HUES48 (cell line): ENCODE measurements around the gene ADH1A.
"Not testable (repeated sequence)": the region's sequence is repeated elsewhere in the genome, so short reads cannot be mapped to it uniquely, and the experiment has no call there.

Experiments used
- H3K27ac ChIP-seq: one replicate; pipeline ENCODE4 v1.7.0; 2013; ENCODE audit warnings: low read depth, low read length, inconsistent platforms
- H3K27me3 ChIP-seq: 2 replicates; pipeline ENCODE4 v1.6.1; 2013; ENCODE audit warnings: mild to moderate bottlenecking, low read length; ENCODE audit not compliant: control insufficient read depth, insufficient read depth
- H3K36me3 ChIP-seq: 2 replicates; pipeline ENCODE4 v1.6.1; 2013; ENCODE audit warnings: low read length; ENCODE audit not compliant: control insufficient read depth, insufficient read depth
- H3K4me1 ChIP-seq: 2 replicates; pipeline ENCODE4 v1.6.1; 2013; ENCODE audit warnings: mild to moderate bottlenecking, low read length; ENCODE audit not compliant: control insufficient read depth, insufficient read depth
- H3K4me3 ChIP-seq: 2 replicates; pipeline ENCODE4 v1.5.1; 2013; ENCODE audit warnings: mild to moderate bottlenecking, low read depth, low read length
- H3K9ac ChIP-seq: 2 replicates; pipeline ENCODE4 v1.6.1; 2013; ENCODE audit warnings: mild to moderate bottlenecking, low read depth, low read length, moderate library complexity
- H3K9me3 ChIP-seq: 2 replicates; pipeline ENCODE4 v1.6.1; 2013; ENCODE audit warnings: low read length; ENCODE audit not compliant: control insufficient read depth, insufficient read depth

Gene ADH1A

DNA sequence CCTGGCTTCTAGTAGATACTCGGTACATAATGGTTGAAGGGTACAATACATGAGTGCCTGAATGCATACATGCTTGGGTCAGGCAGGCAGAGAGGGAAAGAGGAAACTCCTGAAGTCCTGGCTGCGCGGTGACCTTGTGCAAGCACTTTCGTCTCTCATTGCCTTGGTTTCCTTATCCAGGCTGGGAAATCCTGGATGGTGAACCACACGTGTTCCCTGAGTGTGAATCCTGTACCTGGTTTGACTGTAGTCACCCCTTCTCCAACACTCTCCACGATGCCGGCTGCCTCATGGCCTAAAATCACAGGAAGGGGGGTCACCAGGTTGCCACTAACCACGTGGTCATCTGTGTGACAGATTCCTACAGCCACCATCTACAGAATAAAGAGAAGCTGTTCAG, 27.0 kb upstream of the ADH1A start:
- not testable (repeated sequence) for H3K9ac ChIP-seq, H3K4me3 ChIP-seq, H3K27me3 ChIP-seq, H3K36me3 ChIP-seq, H3K27ac ChIP-seq, H3K9me3 ChIP-seq
- peaks cover 18% of the 10 kb centered on the region for H3K4me1 ChIP-seq

DNA sequence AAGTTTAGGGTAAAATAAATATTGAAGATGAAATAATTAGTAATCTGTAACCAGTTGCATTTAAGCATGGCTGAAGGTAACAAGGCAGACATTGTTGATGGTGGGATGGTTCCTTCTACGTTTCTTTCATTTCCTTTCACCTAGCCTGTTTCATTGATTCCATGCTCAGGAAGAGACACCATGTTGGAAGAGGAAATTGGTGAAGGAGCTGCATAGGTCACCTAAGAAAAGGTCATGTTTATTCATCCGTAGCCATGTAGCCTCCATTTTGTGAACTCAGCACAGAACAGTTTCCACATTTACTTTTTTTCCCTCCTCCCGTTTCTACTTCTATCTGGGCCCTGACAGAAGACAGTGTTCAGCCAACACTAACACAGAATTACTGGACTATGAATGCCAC, 26.6 kb upstream of the ADH1A start:
- H3K4me1 ChIP-seq, result peaks cover 18% of the 10 kb centered on the region
- no peaks in the 10 kb centered on the region for H3K27me3 ChIP-seq
- no peak overlapping the region for H3K4me3 ChIP-seq
- H3K36me3 ChIP-seq, result no peaks in the 10 kb centered on the region
- no peak overlapping the region for H3K9ac ChIP-seq
- H3K27ac ChIP-seq, result no peak overlapping the region
- no peaks in the 10 kb centered on the region for H3K9me3 ChIP-seq

DNA sequence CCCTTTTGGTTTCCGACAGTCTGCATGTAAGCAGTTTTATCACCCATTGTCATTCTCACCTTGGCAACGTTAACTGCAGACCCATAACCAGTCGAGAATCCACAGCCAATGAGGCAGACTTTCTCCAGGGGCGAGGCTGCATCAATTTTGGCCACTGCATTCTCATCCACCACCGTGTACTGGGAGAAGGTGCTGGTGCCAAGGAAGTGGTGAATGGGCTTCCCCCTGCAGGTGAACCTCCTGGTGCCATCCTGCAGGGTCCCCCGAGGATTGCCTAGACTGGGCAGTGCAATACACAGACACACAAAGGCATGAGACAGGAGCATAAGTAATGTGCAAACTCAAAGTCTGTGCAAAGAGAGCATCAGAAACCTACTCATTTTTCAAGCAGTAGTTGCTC, 25.1 kb upstream of the ADH1A start:
- H3K9me3 ChIP-seq, result no peaks in the 10 kb centered on the region
- no peaks in the 10 kb centered on the region for H3K36me3 ChIP-seq
- peaks cover 7% of the 10 kb centered on the region for H3K4me1 ChIP-seq
- H3K9ac ChIP-seq, result no peak overlapping the region
- H3K4me3 ChIP-seq, result no peak overlapping the region
- H3K27me3 ChIP-seq, result no peaks in the 10 kb centered on the region
- no peak overlapping the region for H3K27ac ChIP-seq

DNA sequence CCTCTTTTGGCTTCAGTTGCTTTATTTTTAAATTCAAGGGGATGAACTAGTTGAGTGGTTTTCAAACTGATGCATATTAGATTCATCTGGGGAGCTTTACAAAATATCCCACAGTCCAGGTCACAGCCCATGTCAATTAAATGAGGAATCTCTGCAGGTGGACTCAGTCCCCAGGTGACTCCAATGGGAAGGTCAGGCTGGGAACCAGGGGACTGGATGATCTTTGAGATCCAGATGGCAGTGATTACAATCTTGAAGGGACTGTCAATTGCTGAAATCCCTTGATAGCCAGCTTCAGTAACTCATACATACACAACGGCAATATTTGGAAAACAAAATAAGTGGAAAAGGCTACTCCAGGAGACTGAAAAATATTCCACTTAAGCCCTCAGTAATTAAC, 23.4 kb upstream of the ADH1A start:
- no peaks in the 10 kb centered on the region for H3K9me3 ChIP-seq
- H3K4me1 ChIP-seq, result peaks cover 15% of the 10 kb centered on the region
- no peak overlapping the region for H3K9ac ChIP-seq
- no peaks in the 10 kb centered on the region for H3K27me3 ChIP-seq
- no peak overlapping the region for H3K4me3 ChIP-seq
- H3K27ac ChIP-seq, result no peak overlapping the region
- H3K36me3 ChIP-seq, result no peaks in the 10 kb centered on the region

DNA sequence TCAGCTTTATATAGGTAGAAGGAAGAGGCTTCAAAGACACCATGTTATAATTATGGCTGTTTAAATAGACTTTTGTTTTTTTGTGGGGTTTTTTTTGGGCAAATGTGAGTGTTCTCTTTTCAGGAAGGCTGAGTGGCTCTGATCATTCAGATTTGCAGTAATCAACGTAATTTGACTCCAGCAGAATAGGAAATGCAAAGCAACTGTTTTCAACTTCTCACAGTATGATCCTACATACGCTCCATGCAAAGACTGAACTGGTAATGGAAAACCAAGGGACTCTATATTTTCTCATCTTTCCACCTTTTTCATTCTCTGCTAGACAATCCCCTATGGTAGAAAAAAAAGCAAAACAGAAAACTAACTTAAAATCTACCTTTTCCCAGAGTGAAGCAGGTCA, 19.6 kb upstream of the ADH1A start:
- Histone ChIP-seq H3K9ac (no peak overlapping the region), H3K4me3 (no peak overlapping the region), H3K27ac (no peak overlapping the region), H3K27me3 (no peaks in the 10 kb centered on the region), H3K4me1 (peaks cover 15% of the 10 kb centered on the region), H3K36me3 (no peaks in the 10 kb centered on the region), H3K9me3 (no peaks in the 10 kb centered on the region)

DNA sequence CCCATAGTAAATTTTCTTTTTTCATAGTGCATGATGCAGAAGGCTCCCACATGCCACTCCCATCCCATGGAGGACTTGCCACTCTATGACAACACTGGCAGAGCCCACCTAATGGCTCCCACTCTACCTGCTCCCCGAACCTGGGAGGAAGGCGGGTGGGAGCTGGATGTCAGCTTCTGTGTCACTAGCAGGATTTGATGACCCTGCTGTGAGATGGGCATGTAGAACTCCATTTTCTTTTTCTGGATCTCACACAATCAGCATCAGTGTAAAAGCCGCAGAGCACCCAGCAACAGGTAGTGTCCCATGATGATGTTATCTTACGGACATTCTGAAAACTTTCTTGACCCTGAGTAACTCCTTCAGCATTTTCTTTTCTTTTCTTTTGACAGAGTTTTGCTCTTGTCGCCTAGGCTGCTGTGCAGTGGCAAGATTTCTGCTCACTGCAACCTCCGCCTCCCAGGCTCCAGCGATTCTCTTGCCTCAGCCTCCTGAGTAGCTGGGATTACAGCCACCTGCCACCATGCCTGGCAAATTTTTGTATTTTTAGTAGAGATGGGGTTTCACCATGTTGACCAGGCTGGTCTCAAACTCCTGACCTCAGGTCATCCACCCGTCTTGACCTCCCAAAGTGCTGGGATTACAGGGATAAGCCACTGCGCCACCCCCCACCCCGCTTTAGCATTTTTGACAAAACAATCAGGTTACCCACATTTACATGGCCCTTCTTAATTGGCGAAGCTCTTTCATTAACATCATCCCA, 15.0 kb upstream of the ADH1A start:
- Histone ChIP-seq H3K9me3 (no peaks in the 10 kb centered on the region), H3K4me1 (peaks cover 13% of the 10 kb centered on the region), H3K27ac (no peak overlapping the region), H3K9ac (no peak overlapping the region), H3K4me3 (no peak overlapping the region), H3K36me3 (no peaks in the 10 kb centered on the region), H3K27me3 (no peaks in the 10 kb centered on the region)

DNA sequence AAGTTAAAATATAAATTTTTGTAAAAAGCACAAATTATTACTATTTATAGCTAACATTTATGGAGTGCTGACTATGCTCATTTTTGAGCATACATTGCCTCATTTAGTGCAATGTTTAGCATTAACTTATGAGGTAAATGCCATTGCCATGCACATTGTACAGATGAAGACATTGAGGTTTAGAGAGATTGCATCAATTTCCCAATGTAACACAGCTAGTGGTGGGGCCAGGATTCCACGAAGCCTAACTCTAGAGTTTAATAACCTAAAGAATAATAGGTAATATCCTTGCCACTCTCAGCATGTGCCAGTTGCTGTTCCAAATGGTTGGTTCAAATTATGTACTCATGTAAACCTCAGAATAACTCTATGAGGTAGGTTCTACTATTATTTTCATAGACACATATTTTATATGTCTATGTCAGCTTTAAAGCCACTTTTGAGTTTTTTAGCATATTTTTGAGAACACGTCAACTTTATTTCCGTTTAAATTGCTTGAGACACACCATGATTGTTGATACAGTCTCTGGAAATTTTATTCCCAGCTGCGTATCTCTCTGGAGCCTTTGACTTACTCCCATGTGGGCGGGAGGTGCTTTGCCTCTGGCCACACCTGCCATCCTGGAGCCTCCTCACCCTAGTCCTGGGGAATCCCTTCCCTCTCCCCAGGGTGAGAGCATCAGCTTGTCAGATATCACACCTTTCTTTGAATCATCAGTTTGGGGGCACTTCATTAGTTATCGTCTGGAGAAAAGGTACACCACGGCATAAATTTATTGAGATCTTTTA, 10.8 kb upstream of the ADH1A start:
- H3K36me3 ChIP-seq, result no peaks in the 10 kb centered on the region
- H3K4me3 ChIP-seq, result no peak overlapping the region
- no peaks in the 10 kb centered on the region for H3K4me1 ChIP-seq
- H3K9me3 ChIP-seq, result no peaks in the 10 kb centered on the region
- no peak overlapping the region for H3K9ac ChIP-seq
- no peaks in the 10 kb centered on the region for H3K27me3 ChIP-seq
- H3K27ac ChIP-seq, result no peak overlapping the region

DNA sequence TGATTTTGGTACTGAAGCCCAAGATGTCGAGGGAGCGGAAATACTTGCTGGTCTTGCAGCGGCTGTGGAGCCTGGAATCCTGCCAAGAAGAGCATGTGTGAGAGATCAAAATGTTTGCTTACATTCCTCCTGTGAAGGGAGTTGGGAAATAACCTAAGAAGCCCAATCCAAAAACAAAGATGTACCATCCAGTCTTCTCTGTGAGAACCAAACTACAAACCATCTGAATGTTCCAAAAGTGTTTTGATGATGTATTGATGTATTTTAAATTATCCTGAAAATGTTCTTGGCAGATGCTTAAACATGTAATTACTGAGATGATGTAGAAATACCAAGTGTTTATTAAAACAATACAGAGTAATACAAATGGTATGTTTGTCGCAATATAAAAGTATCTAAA, 10.1 kb upstream of the ADH1A start:
- H3K4me3 ChIP-seq, result no peak overlapping the region
- no peak overlapping the region for H3K27ac ChIP-seq
- no peaks in the 10 kb centered on the region for H3K9me3 ChIP-seq
- no peaks in the 10 kb centered on the region for H3K27me3 ChIP-seq
- H3K4me1 ChIP-seq, result no peaks in the 10 kb centered on the region
- no peak overlapping the region for H3K9ac ChIP-seq
- no peaks in the 10 kb centered on the region for H3K36me3 ChIP-seq

DNA sequence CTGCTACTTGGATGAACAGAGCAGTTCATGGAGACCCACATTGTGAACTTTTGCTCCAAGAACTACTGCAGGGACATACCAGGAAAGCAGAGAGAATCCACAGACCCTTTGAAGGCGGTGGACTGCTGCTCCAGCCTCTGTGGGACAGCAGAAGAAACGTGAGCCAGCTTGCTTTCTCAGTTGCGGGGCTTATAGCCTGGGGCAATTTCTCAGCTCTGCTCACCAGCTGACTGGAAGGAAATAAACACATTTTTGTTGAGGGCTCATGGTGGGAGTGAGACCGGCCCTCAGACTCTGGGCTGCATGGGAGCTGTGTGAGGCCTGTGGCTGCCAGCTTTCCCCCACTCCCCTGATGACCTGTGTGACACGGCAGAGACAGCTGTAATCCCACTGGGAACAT, 2.6 kb upstream of the ADH1A start:
- no peaks in the 10 kb centered on the region for H3K4me1 ChIP-seq
- no peak overlapping the region for H3K4me3 ChIP-seq
- no peaks in the 10 kb centered on the region for H3K27me3 ChIP-seq
- H3K27ac ChIP-seq, result no peak overlapping the region
- H3K9me3 ChIP-seq, result no peaks in the 10 kb centered on the region
- no peaks in the 10 kb centered on the region for H3K36me3 ChIP-seq
- no peak overlapping the region for H3K9ac ChIP-seq

DNA sequence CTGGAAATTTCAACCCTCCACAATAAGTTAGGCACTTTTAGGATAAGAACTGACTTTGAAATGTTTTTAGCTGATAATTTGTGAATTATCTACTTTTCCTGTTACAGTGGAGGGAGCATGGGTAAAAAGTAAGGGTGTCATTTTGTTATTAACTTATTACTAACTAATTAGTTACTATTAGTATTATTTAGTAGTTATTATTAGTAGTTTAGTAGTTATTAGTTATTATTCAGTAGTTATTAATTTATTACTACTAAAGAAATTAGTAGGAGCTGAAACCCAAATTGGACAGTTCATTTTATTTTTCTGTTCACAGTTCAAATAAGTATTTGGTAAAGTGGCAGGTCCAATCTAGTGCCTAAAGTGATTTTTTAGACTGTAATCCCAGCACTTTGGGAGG, 5.4 kb downstream of the ADH1A start:
- Histone ChIP-seq H3K36me3 (no peaks in the 10 kb centered on the region), H3K27me3 (no peaks in the 10 kb centered on the region), H3K4me1 (no peaks in the 10 kb centered on the region), H3K9me3 (no peaks in the 10 kb centered on the region), H3K4me3 (no peak overlapping the region), H3K27ac (no peak overlapping the region), H3K9ac (no peak overlapping the region)

DNA sequence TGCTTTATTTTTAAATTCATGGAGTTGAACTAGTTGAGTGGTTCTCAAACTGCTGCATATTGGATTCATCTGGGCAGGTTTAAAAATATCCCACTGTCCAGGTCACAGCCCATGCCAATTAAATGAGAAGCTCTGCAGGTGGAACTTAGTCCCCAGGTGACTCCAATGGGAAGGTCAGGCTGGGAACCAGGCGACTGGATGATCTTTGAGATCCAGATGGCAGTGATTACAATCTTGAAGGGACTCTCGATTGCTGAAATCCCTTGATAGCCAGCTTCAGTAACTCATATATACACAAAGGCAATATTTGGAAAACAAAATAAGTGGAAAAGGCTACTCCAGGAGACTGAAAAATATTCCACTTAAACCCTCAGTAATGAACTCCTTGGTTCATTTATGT, 8.1 kb downstream of the ADH1A start:
- Histone ChIP-seq H3K36me3 (no peaks in the 10 kb centered on the region), H3K4me3 (no peak overlapping the region), H3K4me1 (peaks cover 7% of the 10 kb centered on the region; the same call in 1 of the 2 replicates), H3K27me3 (no peaks in the 10 kb centered on the region), H3K27ac (no peak overlapping the region), H3K9ac (no peak overlapping the region), H3K9me3 (no peaks in the 10 kb centered on the region)
